GM12878 (cell line): ENCODE results near the gene PLEKHN1. TPM values are rescaled to one million over a fixed set of nuclear protein-coding genes. Genes with fewer than 3 reads are reported as not detected.

Experiments
- BCL3 ChIP-seq: IDR thresholded peaks from 2 replicates; pipeline ENCODE4 v1.6.1; 2011; ENCODE audit warnings: borderline replicate concordance, low read depth, mild to moderate bottlenecking, moderate library complexity, low read length; ENCODE audit not compliant: insufficient read depth, poor library complexity, severe bottlenecking
- CBX5 ChIP-seq: sonication (generic); IDR thresholded peaks from 2 replicates; pipeline ENCODE4 v1.6.1; 2016; ENCODE audit warnings: low read depth, moderate library complexity, mild to moderate bottlenecking, inconsistent platforms
- HDAC6 ChIP-seq: fragments of 200-600 bp; sonication (generic); IDR thresholded peaks from one replicate; pipeline ENCODE4 v1.8.0; 2017; ENCODE audit warnings: antibody characterized with exemption; ENCODE audit not compliant: unreplicated experiment
- IRF4 ChIP-seq: IDR thresholded peaks from 2 replicates; pipeline ENCODE4 v1.6.1; 2011; ENCODE audit warnings: low read depth, low read length
- MEF2B ChIP-seq: fragments of 450-650 bp; IDR thresholded peaks from 2 replicates; pipeline ENCODE4 v1.6.1; 2018; ENCODE audit warnings: mild to moderate bottlenecking, moderate library complexity; ENCODE audit not compliant: partially characterized antibody, poor library complexity, severe bottlenecking
- NRF1 ChIP-seq: conservative IDR thresholded peaks from 2 replicates; pipeline ENCODE4 v1.6.1; 2011; ENCODE audit warnings: mild to moderate bottlenecking, low read depth, low read length, improper control_type of control experiment
- RAD21 ChIP-seq: IDR thresholded peaks from 2 replicates; pipeline ENCODE4 v1.6.1; 2011; ENCODE audit warnings: mild to moderate bottlenecking, low read depth, low read length, moderate library complexity; ENCODE audit not compliant: insufficient read depth
- RB1 ChIP-seq: fragments of 450-650 bp; formaldehyde crosslinking; IDR thresholded peaks from 2 replicates; pipeline ENCODE4 v1.6.1; 2017; ENCODE audit warnings: mild to moderate bottlenecking, borderline replicate concordance
- SREBF2 ChIP-seq: IDR thresholded peaks from 2 replicates; pipeline ENCODE4 v1.6.1; 2012; ENCODE audit warnings: mild to moderate bottlenecking, low read length
- STAT3 ChIP-seq: IDR thresholded peaks from 2 replicates; pipeline ENCODE4 v1.6.1; 2011; ENCODE audit warnings: low read depth, low read length, improper control_type of control experiment
- TCF12 ChIP-seq: IDR thresholded peaks from 2 replicates; pipeline ENCODE4 v1.6.1; 2011; ENCODE audit warnings: low read depth, mild to moderate bottlenecking, low read length
- TCF3 ChIP-seq: IDR thresholded peaks from 2 replicates; pipeline ENCODE4 v1.6.1; 2012; ENCODE audit warnings: low read depth, mild to moderate bottlenecking, low read length, borderline replicate concordance; ENCODE audit not compliant: insufficient read depth
- ZNF622 ChIP-seq: fragments of 450-650 bp; IDR thresholded peaks from 2 replicates; pipeline ENCODE4 v1.6.1; 2017; ENCODE audit warnings: mild to moderate bottlenecking, inconsistent platforms
- polyA plus RNA-seq, 11 experiments: library from polyadenylated mRNA; depleted of rRNA in 4 of 11; unstranded in 6 of 11; stranded (reverse) in 5 of 11; fragments of >200 nt; fragmentation: Nextera tagmentation in 4 of 11; fragmentation: Illumina TruSeq in 1 of 11; extraction: Ambion mirVana in 4 of 11; extraction: Trizol in 1 of 11; gene quantifications; 1 replicate in 1 of 11; 2 replicates in 10 of 11; pipeline versions ENCODE4 v1.2.1 to v1.2.3, GENCODE V29; 2011 to 2016; ENCODE audit warnings: inconsistent platforms in 2 of 11, missing spikeins in 2 of 11, low read depth in 1 of 11
- total RNA-seq, 4 experiments: library from RNA; depleted of rRNA in 3 of 4; stranded (reverse); fragments of >200 nt in 3 of 4; fragmentation: Illumina TruSeq in 1 of 4; extraction: Trizol in 1 of 4; gene quantifications; 2 replicates each; pipeline versions ENCODE4 v1.2.1 to v1.2.3, GENCODE V29; 2013 to 2021
- TF ChIP-seq, protein P1 (sequence below): fragments of 450-650 bp; IDR thresholded peaks from 2 replicates; pipeline ENCODE4 v1.6.1; 2017; ENCODE audit warnings: borderline replicate concordance
- TF ChIP-seq, protein P2 (sequence below): fragments of 450-650 bp; IDR thresholded peaks from 2 replicates; pipeline ENCODE4 v1.6.1; 2016; ENCODE audit warnings: mild to moderate bottlenecking
- TF ChIP-seq, protein P3 (sequence below): IDR thresholded peaks from 2 replicates; pipeline ENCODE4 v1.6.1; 2012; ENCODE audit warnings: low read depth, low read length, improper control_type of control experiment
- TF ChIP-seq, protein P4 (sequence below): fragments of 450-650 bp; IDR thresholded peaks from 2 replicates; pipeline ENCODE4 v1.6.1; 2017; ENCODE audit warnings: antibody characterized with exemption, mild to moderate bottlenecking, moderate library complexity

PLEKHN1 gene
- total and polyA plus RNA-seq, 10 of the 15 experiments (the other 5 are each of a cell fraction or from before 2014, with no cell fraction given) = 0.04 to 0.26 (median 0.18) TPM; not detected in 6

DNA sequence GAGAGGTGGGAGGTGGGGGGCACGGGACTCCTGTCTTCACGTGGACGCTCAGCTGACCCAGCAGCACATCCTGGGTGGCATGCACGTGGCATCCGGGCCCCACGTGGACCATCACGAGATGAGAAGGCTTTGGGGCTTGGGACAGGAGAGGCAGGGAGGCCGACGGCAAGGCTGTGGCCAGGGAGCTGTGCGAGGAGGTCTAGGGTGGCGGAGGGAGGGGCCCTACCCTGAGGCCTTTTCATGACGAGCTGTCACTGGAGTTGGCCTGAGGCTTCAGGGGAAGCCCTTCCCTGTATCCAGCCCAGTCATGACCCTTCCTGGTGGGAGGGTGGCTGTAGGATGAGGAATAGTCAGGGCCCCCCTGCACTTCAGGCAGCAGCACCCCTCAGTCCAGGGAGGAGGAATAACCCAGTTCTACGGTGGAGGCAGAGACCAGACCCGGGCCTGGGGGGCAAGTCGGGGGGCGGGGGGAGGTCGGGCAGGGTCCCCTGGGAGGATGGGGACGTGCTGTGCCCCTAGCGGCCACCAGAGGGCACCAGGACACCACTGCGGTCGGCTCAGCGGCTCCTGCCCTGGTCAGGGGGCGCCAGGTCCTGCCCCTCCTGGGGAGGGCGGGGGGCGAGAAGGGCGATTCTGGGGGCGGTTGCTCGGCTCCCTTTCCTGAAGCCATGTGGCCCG, 17.7 kb downstream of the PLEKHN1 start (continued):
- TF ChIP-seq, protein P1, sequence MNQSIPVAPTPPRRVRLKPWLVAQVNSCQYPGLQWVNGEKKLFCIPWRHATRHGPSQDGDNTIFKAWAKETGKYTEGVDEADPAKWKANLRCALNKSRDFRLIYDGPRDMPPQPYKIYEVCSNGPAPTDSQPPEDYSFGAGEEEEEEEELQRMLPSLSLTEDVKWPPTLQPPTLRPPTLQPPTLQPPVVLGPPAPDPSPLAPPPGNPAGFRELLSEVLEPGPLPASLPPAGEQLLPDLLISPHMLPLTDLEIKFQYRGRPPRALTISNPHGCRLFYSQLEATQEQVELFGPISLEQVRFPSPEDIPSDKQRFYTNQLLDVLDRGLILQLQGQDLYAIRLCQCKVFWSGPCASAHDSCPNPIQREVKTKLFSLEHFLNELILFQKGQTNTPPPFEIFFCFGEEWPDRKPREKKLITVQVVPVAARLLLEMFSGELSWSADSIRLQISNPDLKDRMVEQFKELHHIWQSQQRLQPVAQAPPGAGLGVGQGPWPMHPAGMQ = no peak
- TF ChIP-seq, protein P2, sequence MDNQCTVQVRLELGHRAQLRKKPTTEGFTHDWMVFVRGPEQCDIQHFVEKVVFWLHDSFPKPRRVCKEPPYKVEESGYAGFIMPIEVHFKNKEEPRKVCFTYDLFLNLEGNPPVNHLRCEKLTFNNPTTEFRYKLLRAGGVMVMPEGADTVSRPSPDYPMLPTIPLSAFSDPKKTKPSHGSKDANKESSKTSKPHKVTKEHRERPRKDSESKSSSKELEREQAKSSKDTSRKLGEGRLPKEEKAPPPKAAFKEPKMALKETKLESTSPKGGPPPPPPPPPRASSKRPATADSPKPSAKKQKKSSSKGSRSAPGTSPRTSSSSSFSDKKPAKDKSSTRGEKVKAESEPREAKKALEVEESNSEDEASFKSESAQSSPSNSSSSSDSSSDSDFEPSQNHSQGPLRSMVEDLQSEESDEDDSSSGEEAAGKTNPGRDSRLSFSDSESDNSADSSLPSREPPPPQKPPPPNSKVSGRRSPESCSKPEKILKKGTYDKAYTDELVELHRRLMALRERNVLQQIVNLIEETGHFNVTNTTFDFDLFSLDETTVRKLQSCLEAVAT = no peak
- TF ChIP-seq, protein P3, sequence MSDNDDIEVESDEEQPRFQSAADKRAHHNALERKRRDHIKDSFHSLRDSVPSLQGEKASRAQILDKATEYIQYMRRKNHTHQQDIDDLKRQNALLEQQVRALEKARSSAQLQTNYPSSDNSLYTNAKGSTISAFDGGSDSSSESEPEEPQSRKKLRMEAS = no peak
- TF ChIP-seq RB1 = no peak
- no peak for TF ChIP-seq IRF4
- TF ChIP-seq, protein P4, sequence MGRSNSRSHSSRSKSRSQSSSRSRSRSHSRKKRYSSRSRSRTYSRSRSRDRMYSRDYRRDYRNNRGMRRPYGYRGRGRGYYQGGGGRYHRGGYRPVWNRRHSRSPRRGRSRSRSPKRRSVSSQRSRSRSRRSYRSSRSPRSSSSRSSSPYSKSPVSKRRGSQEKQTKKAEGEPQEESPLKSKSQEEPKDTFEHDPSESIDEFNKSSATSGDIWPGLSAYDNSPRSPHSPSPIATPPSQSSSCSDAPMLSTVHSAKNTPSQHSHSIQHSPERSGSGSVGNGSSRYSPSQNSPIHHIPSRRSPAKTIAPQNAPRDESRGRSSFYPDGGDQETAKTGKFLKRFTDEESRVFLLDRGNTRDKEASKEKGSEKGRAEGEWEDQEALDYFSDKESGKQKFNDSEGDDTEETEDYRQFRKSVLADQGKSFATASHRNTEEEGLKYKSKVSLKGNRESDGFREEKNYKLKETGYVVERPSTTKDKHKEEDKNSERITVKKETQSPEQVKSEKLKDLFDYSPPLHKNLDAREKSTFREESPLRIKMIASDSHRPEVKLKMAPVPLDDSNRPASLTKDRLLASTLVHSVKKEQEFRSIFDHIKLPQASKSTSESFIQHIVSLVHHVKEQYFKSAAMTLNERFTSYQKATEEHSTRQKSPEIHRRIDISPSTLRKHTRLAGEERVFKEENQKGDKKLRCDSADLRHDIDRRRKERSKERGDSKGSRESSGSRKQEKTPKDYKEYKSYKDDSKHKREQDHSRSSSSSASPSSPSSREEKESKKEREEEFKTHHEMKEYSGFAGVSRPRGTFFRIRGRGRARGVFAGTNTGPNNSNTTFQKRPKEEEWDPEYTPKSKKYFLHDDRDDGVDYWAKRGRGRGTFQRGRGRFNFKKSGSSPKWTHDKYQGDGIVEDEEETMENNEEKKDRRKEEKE = no peak
- TF ChIP-seq RAD21 = peak; percentile 79
- TF ChIP-seq ZNF622 = no peak
- TF ChIP-seq STAT3 = no peak
- no peak for TF ChIP-seq TCF3
- TF ChIP-seq TCF12 = 0 out of 2 replicates have a peak, but pooled peaks have one; percentile 13
- TF ChIP-seq MEF2B = peak; percentile 90
- TF ChIP-seq NRF1 = no peak
- TF ChIP-seq SREBF2 = no peak
- TF ChIP-seq BCL3 = no peak
- TF ChIP-seq CBX5 = no peak
- no peak for TF ChIP-seq HDAC6
